WTC11 (cell line): ENCODE data around the gene EPHB6. TPM values are rescaled to one million over a fixed set of nuclear protein-coding genes. Genes with fewer than 3 reads are reported as not detected.

ENCODE experiments used
- ATAC-seq: fragments of 200-7000 bp; cut with Tn5 transposase; 2 replicates; pipeline ENCODE4 v1.10.0; 2021; ENCODE audit warnings: mild to moderate bottlenecking, moderate library complexity
- CTCF ChIA-PET: fragments of 300-600 bp; sonication (Branson Sonifier 250); formaldehyde crosslinking; loops from one replicate; lab custom pipeline; 2021; ENCODE audit warnings: antibody characterized with exemption; lab: Charles Lee
- POLR2A ChIA-PET: fragments of 350-600 bp; sonication (Branson Sonifier 250); formaldehyde crosslinking; loops from one replicate; lab custom pipeline; 2021; ENCODE audit warnings: antibody characterized with exemption; lab: Charles Lee
- DNase-seq: peaks from one replicate; pipeline ENCODE4 v3.0.0; 2021; ENCODE audit warnings: low spot score
- H3K27ac Mint-ChIP-seq: 2 replicates; pipeline ENCODE4 v1.8.0; 2021; ENCODE audit warnings: mixed read lengths
- H3K27me3 Mint-ChIP-seq: 2 replicates; pipeline ENCODE4 v1.8.0; 2021; ENCODE audit warnings: low read depth, mild to moderate bottlenecking, moderate library complexity, mixed read lengths
- H3K36me3 Mint-ChIP-seq: 2 replicates; pipeline ENCODE4 v1.8.0; 2021; ENCODE audit warnings: mixed read lengths
- H3K4me1 Mint-ChIP-seq: 2 replicates; pipeline ENCODE4 v1.8.0; 2022; ENCODE audit warnings: mixed read lengths
- H3K4me3 Mint-ChIP-seq: 2 replicates; pipeline ENCODE4 v1.8.0; 2021; ENCODE audit warnings: mild to moderate bottlenecking, moderate library complexity, mixed read lengths
- H3K9me3 Mint-ChIP-seq: 2 replicates; pipeline ENCODE4 v1.8.0; 2021; ENCODE audit warnings: mixed read lengths
- E2F1 ChIP-seq: sonication (generic); formaldehyde crosslinking; IDR thresholded peaks from 2 replicates; pipeline ENCODE4 v1.8.0; 2022; ENCODE audit warnings: mild to moderate bottlenecking, missing genetic modification reagents
- EMX1 ChIP-seq: fragments of 250-450 bp; sonication (Bioruptor Pico); IDR thresholded peaks from 2 replicates; pipeline ENCODE4 v1.8.0; 2021; ENCODE audit warnings: mild to moderate bottlenecking
- GTF2I ChIP-seq: fragments of 250-450 bp; sonication (Bioruptor Pico); conservative IDR thresholded peaks from 2 replicates; pipeline ENCODE4 v1.4.0; 2021; ENCODE audit warnings: mild to moderate bottlenecking
- HMGA2 ChIP-seq: fragments of 250-450 bp; sonication (Bioruptor Pico); IDR thresholded peaks from 2 replicates; pipeline ENCODE4 v1.4.0; 2021; ENCODE audit warnings: mild to moderate bottlenecking, moderate library complexity
- IRF1 ChIP-seq: sonication (generic); formaldehyde crosslinking; IDR thresholded peaks from 2 replicates; pipeline ENCODE4 v1.8.0; 2023; ENCODE audit warnings: missing genetic modification reagents
- JUN ChIP-seq: sonication (generic); formaldehyde crosslinking; IDR thresholded peaks from 2 replicates; pipeline ENCODE4 v1.8.0; 2023; ENCODE audit warnings: mild to moderate bottlenecking, missing genetic modification reagents
- MXD4 ChIP-seq: fragments of 250-450 bp; sonication (Bioruptor Pico); IDR thresholded peaks from 2 replicates; pipeline ENCODE4 v1.8.0; 2021; ENCODE audit warnings: mild to moderate bottlenecking, moderate library complexity, borderline replicate concordance
- NFE2L1 ChIP-seq: sonication (generic); formaldehyde crosslinking; IDR thresholded peaks from 2 replicates; pipeline ENCODE4 v1.8.1; 2023; ENCODE audit warnings: missing genetic modification reagents
- NR2C2 ChIP-seq: sonication (generic); formaldehyde crosslinking; IDR thresholded peaks from 2 replicates; pipeline ENCODE4 v1.8.0; 2022; ENCODE audit warnings: mild to moderate bottlenecking, missing genetic modification reagents
- SMAD4 ChIP-seq: sonication (generic); formaldehyde crosslinking; IDR thresholded peaks from 2 replicates; pipeline ENCODE4 v1.8.0; 2022; ENCODE audit warnings: mild to moderate bottlenecking, missing genetic modification reagents
- SOX15 ChIP-seq: fragments of 250-450 bp; sonication (Bioruptor Pico); IDR thresholded peaks from 2 replicates; pipeline ENCODE4 v1.9.0; 2021; ENCODE audit warnings: mild to moderate bottlenecking
- SP1 ChIP-seq: sonication (generic); formaldehyde crosslinking; conservative IDR thresholded peaks from 2 replicates; pipeline ENCODE4 v1.8.1; 2022; ENCODE audit warnings: missing genetic modification reagents
- TEAD4 ChIP-seq: sonication (generic); formaldehyde crosslinking; IDR thresholded peaks from 2 replicates; pipeline ENCODE4 v1.8.0; 2022; ENCODE audit warnings: mild to moderate bottlenecking, missing genetic modification reagents
- USF1 ChIP-seq: sonication (generic); formaldehyde crosslinking; IDR thresholded peaks from 2 replicates; pipeline ENCODE4 v1.8.0; 2022; ENCODE audit warnings: mild to moderate bottlenecking, missing genetic modification reagents
- ZBTB21 ChIP-seq: sonication (generic); formaldehyde crosslinking; IDR thresholded peaks from 2 replicates; pipeline ENCODE4 v1.8.1; 2023; ENCODE audit warnings: mild to moderate bottlenecking, missing genetic modification reagents, borderline replicate concordance
- ZNF121 ChIP-seq: sonication (generic); formaldehyde crosslinking; IDR thresholded peaks from 2 replicates; pipeline ENCODE4 v1.8.0; 2023; ENCODE audit warnings: missing genetic modification reagents
- ZNF232 ChIP-seq: sonication (generic); formaldehyde crosslinking; IDR thresholded peaks from 2 replicates; pipeline ENCODE4 v1.8.0; 2022; ENCODE audit warnings: mild to moderate bottlenecking, missing genetic modification reagents
- ZNF263 ChIP-seq: sonication (generic); formaldehyde crosslinking; IDR thresholded peaks from 2 replicates; pipeline ENCODE4 v1.8.1; 2022; ENCODE audit warnings: low read depth, mild to moderate bottlenecking, moderate library complexity, missing genetic modification reagents
- ZNF281 ChIP-seq: sonication (generic); formaldehyde crosslinking; IDR thresholded peaks from 2 replicates; pipeline ENCODE4 v1.8.0; 2023; ENCODE audit warnings: mild to moderate bottlenecking, missing genetic modification reagents
- ZNF671 ChIP-seq: fragments of 250-450 bp; sonication (Bioruptor Pico); IDR thresholded peaks from 2 replicates; pipeline ENCODE4 v1.8.0; 2021; ENCODE audit warnings: mild to moderate bottlenecking
- total RNA-seq: library from RNA; stranded (reverse); gene quantifications from 3 replicates; pipeline ENCODE4 v1.2.3, GENCODE V29; 2021
- TF ChIP-seq, protein P1 (sequence below): sonication (generic); formaldehyde crosslinking; IDR thresholded peaks from 2 replicates; pipeline ENCODE4 v1.8.1; 2023; ENCODE audit warnings: mild to moderate bottlenecking, moderate library complexity, missing genetic modification reagents
- TF ChIP-seq, protein P2 (sequence below): fragments of 250-450 bp; sonication (Bioruptor Pico); IDR thresholded peaks from 2 replicates; pipeline ENCODE4 v1.9.0; 2021; ENCODE audit warnings: moderate library complexity, mild to moderate bottlenecking, inconsistent platforms, borderline replicate concordance
- TF ChIP-seq, protein P3 (sequence below): sonication (generic); formaldehyde crosslinking; IDR thresholded peaks from 2 replicates; pipeline ENCODE4 v1.8.0; 2022; ENCODE audit warnings: mild to moderate bottlenecking, missing genetic modification reagents
- TF ChIP-seq, protein P4 (sequence below): sonication (generic); formaldehyde crosslinking; conservative IDR thresholded peaks from 2 replicates; pipeline ENCODE4 v1.8.1; 2022; ENCODE audit warnings: mild to moderate bottlenecking, missing genetic modification reagents

The EPHB6 gene
- total RNA-seq, 1 experiment from 2014 or later, result 15.1 TPM

GRCh38 chr7:142805350-142806021 is 49.4 kb upstream of the EPHB6 start (continued):
- no peak for TF ChIP-seq NR2C2 (CRISPR knock-in tag)
- TF ChIP-seq E2F1 (CRISPR knock-in tag), result no peak
- TF ChIP-seq, protein P1, sequence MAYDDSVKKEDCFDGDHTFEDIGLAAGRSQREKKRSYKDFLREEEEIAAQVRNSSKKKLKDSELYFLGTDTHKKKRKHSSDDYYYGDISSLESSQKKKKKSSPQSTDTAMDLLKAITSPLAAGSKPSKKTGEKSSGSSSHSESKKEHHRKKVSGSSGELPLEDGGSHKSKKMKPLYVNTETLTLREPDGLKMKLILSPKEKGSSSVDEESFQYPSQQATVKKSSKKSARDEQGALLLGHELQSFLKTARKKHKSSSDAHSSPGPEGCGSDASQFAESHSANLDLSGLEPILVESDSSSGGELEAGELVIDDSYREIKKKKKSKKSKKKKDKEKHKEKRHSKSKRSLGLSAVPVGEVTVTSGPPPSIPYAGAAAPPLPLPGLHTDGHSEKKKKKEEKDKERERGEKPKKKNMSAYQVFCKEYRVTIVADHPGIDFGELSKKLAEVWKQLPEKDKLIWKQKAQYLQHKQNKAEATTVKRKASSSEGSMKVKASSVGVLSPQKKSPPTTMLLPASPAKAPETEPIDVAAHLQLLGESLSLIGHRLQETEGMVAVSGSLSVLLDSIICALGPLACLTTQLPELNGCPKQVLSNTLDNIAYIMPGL (CRISPR knock-in tag), result no peak
- TF ChIP-seq EMX1 (CRISPR knock-in tag), result no peak

- ATAC-seq, result no peak
- no peak for DNase-seq
- CTCF ChIA-PET, result interaction anchor here (1.3 kb wide), 1 partner anchor 23 kb away, joined by 5 read pairs; no protein-coding TSS in a partner anchor
These were observed 48.9 kb upstream of the EPHB6 start for GRCh38 chr7:142806022-142806356.

More at GRCh38 chr7:142806022-142806356, 48.9 kb upstream of the EPHB6 start:
- TF ChIP-seq, protein P2, sequence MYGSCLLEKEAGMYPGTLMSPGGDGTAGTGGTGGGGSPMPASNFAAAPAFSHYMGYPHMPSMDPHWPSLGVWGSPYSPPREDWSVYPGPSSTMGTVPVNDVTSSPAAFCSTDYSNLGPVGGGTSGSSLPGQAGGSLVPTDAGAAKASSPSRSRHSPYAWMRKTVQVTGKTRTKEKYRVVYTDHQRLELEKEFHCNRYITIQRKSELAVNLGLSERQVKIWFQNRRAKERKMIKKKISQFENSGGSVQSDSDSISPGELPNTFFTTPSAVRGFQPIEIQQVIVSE (CRISPR knock-in tag), result no peak
- TF ChIP-seq JUN (CRISPR knock-in tag) (no peak), ZNF232 (CRISPR knock-in tag) (no peak), SMAD4 (no peak), NFE2L1 (CRISPR knock-in tag) (no peak), GTF2I (CRISPR knock-in tag) (no peak), ZNF281 (CRISPR knock-in tag) (no peak), SP1 (CRISPR knock-in tag) (no peak), SOX15 (CRISPR knock-in tag) (no peak), MXD4 (CRISPR knock-in tag) (no peak), ZBTB21 (CRISPR knock-in tag) (no peak), HMGA2 (CRISPR knock-in tag) (no peak), TEAD4 (no peak), IRF1 (CRISPR knock-in tag) (no peak), ZNF121 (no peak), ZNF671 (CRISPR knock-in tag) (no peak), USF1 (CRISPR knock-in tag) (no peak), ZNF263 (no peak)
- TF ChIP-seq, protein P3, sequence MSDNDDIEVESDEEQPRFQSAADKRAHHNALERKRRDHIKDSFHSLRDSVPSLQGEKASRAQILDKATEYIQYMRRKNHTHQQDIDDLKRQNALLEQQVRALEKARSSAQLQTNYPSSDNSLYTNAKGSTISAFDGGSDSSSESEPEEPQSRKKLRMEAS, result no peak
- TF ChIP-seq, protein P4, sequence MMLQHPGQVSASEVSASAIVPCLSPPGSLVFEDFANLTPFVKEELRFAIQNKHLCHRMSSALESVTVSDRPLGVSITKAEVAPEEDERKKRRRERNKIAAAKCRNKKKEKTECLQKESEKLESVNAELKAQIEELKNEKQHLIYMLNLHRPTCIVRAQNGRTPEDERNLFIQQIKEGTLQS (CRISPR knock-in tag), result no peak
- POLR2A ChIA-PET, result no interaction called here
- Mint-ChIP-seq H3K36me3 (peaks cover 7% of the 10 kb centered on the region), H3K27ac (no peak overlapping the region), H3K27me3 (peaks cover 21% of the 10 kb centered on the region), H3K4me3 (no peak overlapping the region), H3K9me3 (no peaks in the 10 kb centered on the region), H3K4me1 (peaks cover 29% of the 10 kb centered on the region)
